Measurements from ENCODE around the gene ST6GALNAC5.

ST6GALNAC5 gene

GRCh38 chr1:76993036-76993435 lies 125.8 kb downstream of the ST6GALNAC5 start:
- Histone ChIP-seq H3K36me3 (replicated peaks; ENCODE audit: insufficient read depth, low read length) (no peaks in the 10 kb centered on the region), H4K20me1 (ENCODE audit: insufficient read depth, low read length) (no peaks in the 10 kb centered on the region), H3K4me3 (ENCODE audit: low read length) (no peak overlapping the region), H3K79me2 (ENCODE audit: low read length) (no peaks in the 10 kb centered on the region), H3K27me3 (replicated peaks; ENCODE audit: insufficient read depth, low read length) (no peaks in the 10 kb centered on the region), H2AFZ (ENCODE audit: low read length) (no peak overlapping the region), H3K4me2 (ENCODE audit: low read depth, low read length) (no peak overlapping the region), H3K9ac (ENCODE audit: low read length) (no peak overlapping the region), H3F3A (ENCODE audit: insufficient read depth, low read length) (no peaks in the 10 kb centered on the region), H3K9me2 (replicated peaks; ENCODE audit: insufficient read depth, low read length) (no peaks in the 10 kb centered on the region), H3K4me1 (ENCODE audit: low read length) (no peaks in the 10 kb centered on the region), H3K27ac (ENCODE audit: low read length) (no peak overlapping the region), H3K9me3 (replicated peaks; ENCODE audit: insufficient read depth, low read length) (no peaks in the 10 kb centered on the region)
- no peak for DNase-seq
- TF ChIP-seq EZH2 (optimal IDR thresholded peaks at IDR 0.05; ENCODE audit: low read depth, low read length) (no peak), EZH2phosphoT487 (IDR thresholded peaks at IDR 0.05; ENCODE audit: low read length) (no peak), CTCF (IDR thresholded peaks at IDR 0.05; ENCODE audit: low read length) (no peak)

GRCh38 chr1:76998582-76999223 lies 131.4 kb downstream of the ST6GALNAC5 start:
- Histone ChIP-seq H2AFZ (ENCODE audit: low read length) (no peak overlapping the region), H3K9me2 (replicated peaks; ENCODE audit: insufficient read depth, low read length) (no peaks in the 10 kb centered on the region), H3K9ac (ENCODE audit: low read length) (no peak overlapping the region), H3K4me3 (ENCODE audit: low read length) (no peak overlapping the region), H3F3A (ENCODE audit: insufficient read depth, low read length) (no peaks in the 10 kb centered on the region), H3K27me3 (replicated peaks; ENCODE audit: insufficient read depth, low read length) (no peaks in the 10 kb centered on the region), H3K4me2 (ENCODE audit: low read depth, low read length) (no peak overlapping the region), H3K36me3 (replicated peaks; ENCODE audit: insufficient read depth, low read length) (no peaks in the 10 kb centered on the region), H3K9me3 (replicated peaks; ENCODE audit: insufficient read depth, low read length) (no peaks in the 10 kb centered on the region), H3K27ac (ENCODE audit: low read length) (no peak overlapping the region), H4K20me1 (ENCODE audit: insufficient read depth, low read length) (no peaks in the 10 kb centered on the region), H3K4me1 (ENCODE audit: low read length) (no peaks in the 10 kb centered on the region), H3K79me2 (ENCODE audit: low read length) (no peaks in the 10 kb centered on the region)
- DNase-seq = no peak
- TF ChIP-seq CTCF (IDR thresholded peaks at IDR 0.05; ENCODE audit: low read length) (no peak), EZH2 (optimal IDR thresholded peaks at IDR 0.05; ENCODE audit: low read depth, low read length) (no peak)

GRCh38 chr1:77007675-77008074 lies 140.4 kb downstream of the ST6GALNAC5 start:
- Histone ChIP-seq H3F3A (ENCODE audit: insufficient read depth, low read length) (no peaks in the 10 kb centered on the region), H3K4me1 (ENCODE audit: low read length) (no peaks in the 10 kb centered on the region), H3K36me3 (replicated peaks; ENCODE audit: insufficient read depth, low read length) (no peaks in the 10 kb centered on the region), H3K9ac (ENCODE audit: low read length) (no peak overlapping the region), H2AFZ (ENCODE audit: low read length) (no peak overlapping the region), H3K27ac (ENCODE audit: low read length) (no peak overlapping the region), H3K4me2 (ENCODE audit: low read depth, low read length) (no peak overlapping the region), H3K4me3 (ENCODE audit: low read length) (no peak overlapping the region), H3K9me3 (replicated peaks; ENCODE audit: insufficient read depth, low read length) (no peaks in the 10 kb centered on the region), H3K9me2 (replicated peaks; ENCODE audit: insufficient read depth, low read length) (no peaks in the 10 kb centered on the region), H4K20me1 (ENCODE audit: insufficient read depth, low read length) (no peaks in the 10 kb centered on the region), H3K79me2 (ENCODE audit: low read length) (no peaks in the 10 kb centered on the region), H3K27me3 (replicated peaks; ENCODE audit: insufficient read depth, low read length) (no peaks in the 10 kb centered on the region)
- no peak for TF ChIP-seq EZH2phosphoT487 (IDR thresholded peaks at IDR 0.05; ENCODE audit: low read length)
- no peak for TF ChIP-seq CTCF (IDR thresholded peaks at IDR 0.05; ENCODE audit: low read length)
- no peak for TF ChIP-seq EZH2 (optimal IDR thresholded peaks at IDR 0.05; ENCODE audit: low read depth, low read length)
- DNase-seq = no peak

All from MM.1S (cell line).